Measurements from ENCODE around the gene TOR3A.

- TF ChIP-seq CTCF (conservative IDR thresholded peaks at IDR 0.05; ENCODE audit: low read depth, low read length), result no peak
- TF ChIP-seq EZH2 (IDR thresholded peaks at IDR 0.05; ENCODE audit: low read length, unreplicated experiment), result no peak
These were observed 46.6 kb downstream of the TOR3A start for GRCh38 chr1:179128520-179128919.

All from PC-3 (cell line).